AG04450 (cell line): ENCODE measurements around the gene TMEM100. TPM values are rescaled to one million over a fixed set of nuclear protein-coding genes. Genes with fewer than 3 reads are reported as not detected.

Source experiments
- CTCF ChIA-PET: fragments of 300-600, 350-600 bp; formaldehyde crosslinking; extraction: SDS; loops from one replicate; lab custom pipeline; 2022; ENCODE audit warnings: antibody characterized with exemption, inconsistent platforms; lab: Charles Lee
- POLR2A ChIA-PET: fragments of 350-600 bp; formaldehyde crosslinking; extraction: SDS; loops from one replicate; lab custom pipeline; 2021; ENCODE audit warnings: antibody characterized with exemption, inconsistent platforms; lab: Yijun Ruan, JAX
- DNase-seq: peaks from one replicate; pipeline ENCODE4 v3.0.0-alpha.2; 2011; ENCODE audit warnings: low read depth, low spot score
- H3K27ac ChIP-seq: one replicate; pipeline ENCODE4 v1.5.1; 2012; ENCODE audit warnings: low read depth, low read length, control low read depth
- H3K27me3 ChIP-seq: one replicate; pipeline ENCODE4 v1.6.0; 2012; ENCODE audit warnings: low read length; ENCODE audit not compliant: control insufficient read depth, insufficient read depth
- H3K4me3 ChIP-seq: 2 replicates; pipeline ENCODE4 v1.5.1; 2011; ENCODE audit warnings: mild to moderate bottlenecking, low read depth, low read length, control low read depth
- H3K9me3 ChIP-seq: 2 replicates; pipeline ENCODE4 v1.5.1; 2012; ENCODE audit warnings: low read length; ENCODE audit not compliant: control insufficient read depth, insufficient read depth
- polyA plus RNA-seq: library from polyadenylated mRNA; depleted of rRNA; stranded (reverse); fragments of >200 nt; gene quantifications from 2 replicates; pipeline ENCODE4 v1.2.3, GENCODE V29; 2011
- TF ChIP-seq, protein P1 (sequence below): IDR thresholded peaks from 2 replicates; pipeline ENCODE4 v1.5.1; 2011; ENCODE audit warnings: low read depth, low read length, control low read depth, inconsistent platforms

The TMEM100 gene
- polyA plus RNA-seq, 1 experiment = 0.63 TPM

GRCh38 chr17:55756689-55757088, 34.0 kb upstream of the TMEM100 start:
- Histone ChIP-seq H3K27ac (no peak overlapping the region), H3K9me3 (no peaks in the 10 kb centered on the region), H3K27me3 (no peaks in the 10 kb centered on the region), H3K4me3 (no peak overlapping the region)
- no peak for DNase-seq
- POLR2A ChIA-PET = no interaction called here
- CTCF ChIA-PET = interaction anchor here (0.6 to 0.9 kb wide), 2 partner anchors 19 to 21 kb away, joined by 3 to 6 read pairs; no protein-coding TSS in a partner anchor
- TF ChIP-seq, protein P1, sequence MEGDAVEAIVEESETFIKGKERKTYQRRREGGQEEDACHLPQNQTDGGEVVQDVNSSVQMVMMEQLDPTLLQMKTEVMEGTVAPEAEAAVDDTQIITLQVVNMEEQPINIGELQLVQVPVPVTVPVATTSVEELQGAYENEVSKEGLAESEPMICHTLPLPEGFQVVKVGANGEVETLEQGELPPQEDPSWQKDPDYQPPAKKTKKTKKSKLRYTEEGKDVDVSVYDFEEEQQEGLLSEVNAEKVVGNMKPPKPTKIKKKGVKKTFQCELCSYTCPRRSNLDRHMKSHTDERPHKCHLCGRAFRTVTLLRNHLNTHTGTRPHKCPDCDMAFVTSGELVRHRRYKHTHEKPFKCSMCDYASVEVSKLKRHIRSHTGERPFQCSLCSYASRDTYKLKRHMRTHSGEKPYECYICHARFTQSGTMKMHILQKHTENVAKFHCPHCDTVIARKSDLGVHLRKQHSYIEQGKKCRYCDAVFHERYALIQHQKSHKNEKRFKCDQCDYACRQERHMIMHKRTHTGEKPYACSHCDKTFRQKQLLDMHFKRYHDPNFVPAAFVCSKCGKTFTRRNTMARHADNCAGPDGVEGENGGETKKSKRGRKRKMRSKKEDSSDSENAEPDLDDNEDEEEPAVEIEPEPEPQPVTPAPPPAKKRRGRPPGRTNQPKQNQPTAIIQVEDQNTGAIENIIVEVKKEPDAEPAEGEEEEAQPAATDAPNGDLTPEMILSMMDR = no peak

- no peak for DNase-seq
- Histone ChIP-seq H3K4me3 (peak overlapping the region; percentile 89), H3K27me3 (peaks cover 6% of the 10 kb centered on the region), H3K9me3 (no peaks in the 10 kb centered on the region; the same call in 1 of the 2 replicates), H3K27ac (peak overlapping the region; percentile 59)
- ChIA-PET POLR2A (interaction anchor here (1.2 kb wide), 3 partner anchors 16 to 25 kb away, joined by 3 to 5 read pairs (median 4); no protein-coding TSS in a partner anchor), CTCF (interaction anchor here (0.6 to 5.8 kb wide), 9 partner anchors 15 to 237 kb away, joined by 3 to 56 read pairs (median 7); no protein-coding TSS in a partner anchor)
- TF ChIP-seq, protein P1 = no peak
Observed at GRCh38 chr17:55751720-55752250, 29.1 kb upstream of the TMEM100 start.

- H3K27me3 ChIP-seq = peaks cover 6% of the 10 kb centered on the region
- ChIA-PET CTCF (interaction anchor here (0.6 to 5.8 kb wide), 11 partner anchors 14 to 237 kb away, joined by 3 to 56 read pairs (median 7); no protein-coding TSS in a partner anchor), POLR2A (interaction anchor here (0.8 to 1.2 kb wide), 4 partner anchors 12 to 25 kb away, joined by 3 to 5 read pairs (median 4); no protein-coding TSS in a partner anchor)
- TF ChIP-seq, protein P1 = peak; percentile 57
- H3K27ac ChIP-seq = peak within 1 kb of the TSS; percentile 59
- DNase-seq = peak; percentile 68
- no peaks in the 10 kb centered on the region; the same call in 1 of the 2 replicates for H3K9me3 ChIP-seq
- H3K4me3 ChIP-seq = peak within 1 kb of the TSS; percentile 89
Observed at GRCh38 chr17:55750750-55751657, 28.3 kb upstream of the TMEM100 start, which contains the start of gene PCTP. TSS of gene PCTP (plus strand) at chr17:55751051. CDS start at chr17:55751104, 53 bp downstream.

DNA sequence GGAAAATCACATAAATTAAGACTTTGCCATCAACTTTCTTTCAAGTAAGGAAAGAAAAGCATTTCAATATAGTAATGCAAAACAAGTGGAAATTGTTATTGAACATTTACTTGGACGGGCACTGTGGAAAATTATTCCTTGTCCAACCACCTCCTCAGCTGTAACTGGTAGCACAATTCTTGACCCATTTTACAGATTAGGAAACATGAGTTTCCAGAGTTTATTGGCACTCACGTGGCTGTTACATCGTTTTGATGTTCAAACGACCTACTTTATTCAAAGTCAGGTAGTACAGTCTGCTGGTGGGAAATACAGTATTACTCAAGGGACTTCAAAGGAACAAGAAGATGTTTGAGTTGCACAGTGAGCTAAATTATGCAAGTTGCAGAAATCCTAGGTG, 27.3 kb upstream of the TMEM100 start:
- no peak overlapping the region for H3K4me3 ChIP-seq
- CTCF ChIA-PET = interaction anchor here (1.3 to 5.8 kb wide), 6 partner anchors 13 to 236 kb away, joined by 6 to 56 read pairs (median 12); no protein-coding TSS in a partner anchor
- no peaks in the 10 kb centered on the region; the same call in 1 of the 2 replicates for H3K9me3 ChIP-seq
- POLR2A ChIA-PET = interaction anchor here (0.7 kb wide), 1 partner anchor 183 kb away, joined by 3 read pairs; no protein-coding TSS in a partner anchor
- peaks cover 6% of the 10 kb centered on the region for H3K27me3 ChIP-seq
- TF ChIP-seq, protein P1 = no peak
- no peak for DNase-seq
- no peak overlapping the region for H3K27ac ChIP-seq
